Right lobe of liver (tissue), 6 donors: ENCODE results near the gene C11orf58. TPM values are rescaled to one million over a fixed set of nuclear protein-coding genes. Genes with fewer than 3 reads are reported as not detected.
A peak's percentile ranks its signal among the peaks of the same experiment; 100 is the strongest.

Experiments
- ATAC-seq, 4 donors: fragments of 200-7000 bp; cut with Tn5 transposase; one replicate each; pipeline ENCODE4 v1.9.1; 2020; ENCODE audit warnings: mild to moderate bottlenecking in 4 of 4, moderate library complexity in 4 of 4
- DNase-seq, 3 donors: peaks; one replicate each; pipeline ENCODE4 v3.0.0-alpha.2; 2020
- H3K27ac ChIP-seq, 3 donors: fragments of 200-600 bp; one replicate each; pipeline ENCODE4 v1.8.0; 2022
- H3K27me3 ChIP-seq, 2 donors: fragments of 200-600 bp; one replicate each; pipeline ENCODE4 v1.8.0; 2022
- H3K36me3 ChIP-seq, 4 donors: fragments of 200-600 bp; sonication (generic) in 1 of 4; one replicate each; pipeline versions ENCODE4 v1.5.1 to v1.8.0; 2017 to 2022; ENCODE audit warnings: control low read depth in 1 of 4
- H3K4me1 ChIP-seq, 4 donors: fragments of 200-600 bp; sonication (generic) in 1 of 4; one replicate each; pipeline versions ENCODE4 v1.5.1 to v1.8.0; 2017 to 2022; ENCODE audit warnings: control low read depth in 1 of 4
- H3K4me3 ChIP-seq, 3 donors: fragments of 200-600 bp; one replicate each; pipeline ENCODE4 v1.8.0; 2022
- H3K9me3 ChIP-seq, 4 donors: fragments of 200-600 bp; sonication (generic) in 1 of 4; one replicate each; pipeline versions ENCODE4 v1.5.1 to v1.8.0; 2017 to 2022; ENCODE audit warnings: control low read depth in 1 of 4
- CTCF ChIP-seq, 4 donors: fragments of 200-600 bp in 3 of 4; fragments of 450-650 bp in 1 of 4; IDR thresholded peaks; one replicate each; pipeline versions ENCODE4 v1.5.1 to v1.8.0; 2016 to 2022; ENCODE audit warnings: antibody characterized with exemption in 4 of 4, mild to moderate bottlenecking in 2 of 4
- POLR2A ChIP-seq: fragments of 450-650 bp; IDR thresholded peaks from one replicate; pipeline ENCODE4 v1.6.1; 2017; ENCODE audit warnings: antibody characterized with exemption, mild to moderate bottlenecking
- WGBS: methylation state at CpG from one replicate; pipeline ENCODE4 v1.1.6; 2018; ENCODE audit warnings: low coverage, low lambda C conversion rate; ENCODE audit not compliant: insufficient coverage; ENCODE audit errors: missing lambda C conversion rate; 5-methylcytosine and 5-hydroxymethylcytosine counted together
- intact Hi-C, 2 donors: fragments of 100-400 bp; cut with DNase I; formaldehyde crosslinking; loops; one replicate each; pipeline versions ENCODE4 v1.11.2 to v1.14.1; 2022
- total RNA-seq, 6 experiments: library from RNA; depleted of rRNA in 2 of 6; stranded (reverse); fragments of >200 nt in 2 of 6; fragmentation: NEBNext Ultra II Directional in 3 of 6; extraction: Animal tissue kit (Norgen Biotek cat#: 25700) in 3 of 6; gene quantifications; one replicate each; pipeline versions ENCODE4 v1.1.0 to v1.2.4, GENCODE V29; 2016 to 2023
- donor health status: DM: no; HTN: yes; CAD: no.
- donor health status: DM: no; HTN: no; CAD: no.
- donor health status: DM: no; HTN: no; CAD: no.
- donor health status: DM: no; HTN: yes; CAD: no.
- donor health status: DM: no; HTN: yes; CAD: no.

Gene C11orf58
- total RNA-seq, 6 experiments from 2014 or later, result 50.3 to 79.1 (median 56.9) TPM

DNA sequence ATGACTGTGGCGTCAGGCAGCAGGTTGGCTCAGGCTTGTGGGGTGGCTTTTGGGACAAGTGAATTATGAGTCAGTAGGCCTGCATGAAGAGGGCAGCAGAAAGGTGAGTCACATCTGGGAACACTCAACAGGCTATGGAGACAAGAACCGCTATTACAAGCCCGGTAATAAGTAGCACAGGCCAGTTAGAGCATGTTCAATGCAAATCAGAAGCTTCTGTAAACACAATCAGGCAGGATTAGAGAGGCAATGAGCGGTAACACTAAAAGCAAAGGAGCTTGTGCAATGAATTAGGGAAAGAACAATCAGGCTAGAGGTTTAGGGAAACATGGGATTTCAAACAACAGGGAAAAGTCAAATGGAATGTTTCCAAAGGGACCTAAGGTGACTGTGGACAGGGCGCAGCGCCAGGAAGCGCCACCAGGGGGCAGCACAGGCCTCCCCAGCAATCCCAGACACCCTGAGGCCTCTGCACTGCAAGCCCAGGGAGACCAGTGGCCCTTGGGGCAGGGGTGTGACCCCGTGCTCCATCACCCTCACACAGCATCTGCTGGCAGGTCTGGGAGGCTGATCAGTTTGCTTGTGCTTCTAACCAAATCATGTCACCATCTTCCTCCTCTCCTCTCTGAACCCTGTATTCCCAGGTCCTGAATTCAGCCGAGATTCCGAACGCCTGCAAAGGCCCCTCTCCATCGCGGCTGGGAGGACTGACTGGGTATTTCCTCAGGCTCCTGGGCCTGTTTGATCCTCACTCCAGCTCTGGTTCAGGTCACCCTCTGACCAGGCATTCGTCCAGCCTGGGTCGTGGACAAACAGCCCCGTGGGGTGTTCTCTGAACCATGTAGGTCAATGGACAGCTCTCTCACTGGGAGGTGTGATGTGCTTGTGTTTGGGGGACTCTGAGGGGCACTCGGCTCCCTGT, 50.0 kb downstream of the C11orf58 start:
- intact Hi-C loops, result no loop called here

DNA sequence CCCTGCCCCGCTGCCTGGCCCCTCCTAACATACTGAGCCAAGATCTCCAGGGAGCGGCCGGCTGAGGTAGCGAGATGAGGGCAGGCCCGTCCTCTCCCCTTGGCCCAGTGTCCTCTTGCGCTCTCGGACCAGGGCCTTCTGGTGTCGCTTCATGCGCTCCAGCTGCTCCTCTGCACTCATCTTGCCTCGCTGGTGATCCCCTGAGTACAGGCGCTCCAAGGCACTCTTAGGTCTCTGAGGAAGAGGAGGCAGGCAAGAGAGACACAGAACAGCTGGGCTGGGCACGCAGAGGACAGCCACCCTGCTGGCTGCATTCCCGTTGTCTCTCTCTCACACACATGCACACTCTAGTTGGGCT, 50.6 kb downstream of the C11orf58 start:
- intact Hi-C loops, result no loop called here
- ATAC-seq, result peak in 3 of 4 donors; percentile 3 to 19 (median 8)
- Histone ChIP-seq H3K4me1 (peaks cover 8 to 47% (median 26%) of the 10 kb centered on the region in 4 donors), H3K4me3 (no peak overlapping the region), H3K27me3 (no peaks in the 10 kb centered on the region), H3K36me3 (no peaks in the 10 kb centered on the region), H3K9me3 (no peaks in the 10 kb centered on the region), H3K27ac (peak overlapping the region in 2 of 3 donors; percentile 50 to 61)
- no peak for TF ChIP-seq CTCF (IDR thresholded peaks at IDR 0.05)
- no peak for TF ChIP-seq POLR2A
- no peak for DNase-seq
- 13% methylated on average over 3 of the region's 13 CpGs for WGBS

More for the DNA sequence above, 50.0 kb downstream of the C11orf58 start:
- peak overlapping the region in 1 of 3 donors; percentile 2 for H3K4me3 ChIP-seq
- no peaks in the 10 kb centered on the region for H3K36me3 ChIP-seq
- no peaks in the 10 kb centered on the region for H3K9me3 ChIP-seq
- TF ChIP-seq CTCF (IDR thresholded peaks at IDR 0.05), result peak; percentile 98 to 99 (median 98)
- no peak for TF ChIP-seq POLR2A
- WGBS, result 27% methylated on average over 13 of the region's 17 CpGs
- DNase-seq (peak; percentile 77 to 85 (median 84)), ATAC-seq (peak; percentile 65 to 78 (median 75))
- peaks cover 8 to 53% (median 26%) of the 10 kb centered on the region in 4 donors for H3K4me1 ChIP-seq
- no peaks in the 10 kb centered on the region for H3K27me3 ChIP-seq
- H3K27ac ChIP-seq, result peak overlapping the region in 2 of 3 donors; percentile 50 to 61

- H3K4me1 ChIP-seq, result peaks cover 8 to 44% (median 26%) of the 10 kb centered on the region in 4 donors
- no peaks in the 10 kb centered on the region for H3K9me3 ChIP-seq
- H3K36me3 ChIP-seq, result no peaks in the 10 kb centered on the region
- no CpG with 5 or more reads among the region's 10 CpGs for WGBS
- DNase-seq (no peak), ATAC-seq (no peak)
- H3K27me3 ChIP-seq, result no peaks in the 10 kb centered on the region
- H3K27ac ChIP-seq, result no peak overlapping the region
- intact Hi-C loops, result no loop called here
- TF ChIP-seq CTCF (IDR thresholded peaks at IDR 0.05) (no peak), POLR2A (no peak)
- H3K4me3 ChIP-seq, result no peak overlapping the region
Measured at GRCh38 chr11:16789560-16790485, 51.4 kb downstream of the C11orf58 start.

- H3K27ac ChIP-seq, result peak overlapping the region in 1 of 3 donors; percentile 39
- intact Hi-C loops, result no loop called here
- no peak overlapping the region for H3K4me3 ChIP-seq
- no peaks in the 10 kb centered on the region for H3K9me3 ChIP-seq
- TF ChIP-seq CTCF (IDR thresholded peaks at IDR 0.05) (no peak), POLR2A (no peak)
- no peaks in the 10 kb centered on the region for H3K36me3 ChIP-seq
- 60% methylated on average over 1 of the region's 16 CpGs for WGBS
- peaks cover 8 to 42% (median 24%) of the 10 kb centered on the region in 4 donors for H3K4me1 ChIP-seq
- H3K27me3 ChIP-seq, result no peaks in the 10 kb centered on the region
- DNase-seq, result no peak
- ATAC-seq, result no peak
Measured at GRCh38 chr11:16790486-16791190, 52.2 kb downstream of the C11orf58 start.
